ENCODE results near the gene TRPV4.

GRCh38 chr12:109795023-109795422, 38.2 kb downstream of the TRPV4 start:
- TF ChIP-seq, protein P1, sequence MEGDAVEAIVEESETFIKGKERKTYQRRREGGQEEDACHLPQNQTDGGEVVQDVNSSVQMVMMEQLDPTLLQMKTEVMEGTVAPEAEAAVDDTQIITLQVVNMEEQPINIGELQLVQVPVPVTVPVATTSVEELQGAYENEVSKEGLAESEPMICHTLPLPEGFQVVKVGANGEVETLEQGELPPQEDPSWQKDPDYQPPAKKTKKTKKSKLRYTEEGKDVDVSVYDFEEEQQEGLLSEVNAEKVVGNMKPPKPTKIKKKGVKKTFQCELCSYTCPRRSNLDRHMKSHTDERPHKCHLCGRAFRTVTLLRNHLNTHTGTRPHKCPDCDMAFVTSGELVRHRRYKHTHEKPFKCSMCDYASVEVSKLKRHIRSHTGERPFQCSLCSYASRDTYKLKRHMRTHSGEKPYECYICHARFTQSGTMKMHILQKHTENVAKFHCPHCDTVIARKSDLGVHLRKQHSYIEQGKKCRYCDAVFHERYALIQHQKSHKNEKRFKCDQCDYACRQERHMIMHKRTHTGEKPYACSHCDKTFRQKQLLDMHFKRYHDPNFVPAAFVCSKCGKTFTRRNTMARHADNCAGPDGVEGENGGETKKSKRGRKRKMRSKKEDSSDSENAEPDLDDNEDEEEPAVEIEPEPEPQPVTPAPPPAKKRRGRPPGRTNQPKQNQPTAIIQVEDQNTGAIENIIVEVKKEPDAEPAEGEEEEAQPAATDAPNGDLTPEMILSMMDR (conservative IDR thresholded peaks at IDR 0.05; ENCODE audit: low read length): no peak
- TF ChIP-seq EZH2phosphoT487 (IDR thresholded peaks at IDR 0.05; ENCODE audit: borderline replicate concordance, low read depth, low read length): no peak

Measured in OCI-LY7 (cell line).